GM21723 (cell line): ENCODE measurements around the gene TSPAN17.

Source experiments
- ATAC-seq: cut with Tn5 transposase; IDR thresholded peaks from one replicate; pipeline ENCODE4 v1.9.1; 2021; ENCODE audit warnings: mild to moderate bottlenecking, moderate library complexity; ENCODE audit not compliant: unreplicated experiment

Gene TSPAN17

DNA sequence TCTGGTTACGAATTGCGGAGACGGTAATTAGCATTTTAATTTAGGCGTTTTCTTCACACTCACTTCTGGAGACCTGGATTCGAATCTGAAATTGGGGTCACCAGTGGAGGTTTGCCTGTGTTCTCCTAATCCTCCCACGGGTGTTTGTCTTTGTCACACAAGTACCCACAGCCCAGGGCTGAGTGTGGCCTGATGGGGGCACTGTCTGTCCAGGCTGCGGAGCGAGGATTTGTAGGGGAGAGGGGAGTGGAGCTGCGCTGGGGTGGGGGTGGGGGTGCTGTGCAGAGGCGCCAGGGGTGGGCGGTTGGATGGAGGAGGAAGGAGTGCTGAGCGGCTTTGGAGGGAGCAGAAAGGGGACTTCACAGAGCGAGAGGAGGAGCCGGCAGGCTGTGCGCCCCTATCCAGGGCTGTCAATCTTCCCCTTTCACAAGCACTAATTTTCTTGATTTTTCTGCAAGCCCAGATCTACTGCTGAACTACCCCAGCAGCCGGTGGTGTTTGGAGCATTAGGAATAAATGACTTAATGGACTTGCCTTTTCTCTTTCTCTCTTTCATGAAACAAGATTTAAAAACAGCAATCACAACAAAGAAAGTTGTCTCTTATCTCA is 53.1 kb downstream of the TSPAN17 start:
- no peak for ATAC-seq

DNA sequence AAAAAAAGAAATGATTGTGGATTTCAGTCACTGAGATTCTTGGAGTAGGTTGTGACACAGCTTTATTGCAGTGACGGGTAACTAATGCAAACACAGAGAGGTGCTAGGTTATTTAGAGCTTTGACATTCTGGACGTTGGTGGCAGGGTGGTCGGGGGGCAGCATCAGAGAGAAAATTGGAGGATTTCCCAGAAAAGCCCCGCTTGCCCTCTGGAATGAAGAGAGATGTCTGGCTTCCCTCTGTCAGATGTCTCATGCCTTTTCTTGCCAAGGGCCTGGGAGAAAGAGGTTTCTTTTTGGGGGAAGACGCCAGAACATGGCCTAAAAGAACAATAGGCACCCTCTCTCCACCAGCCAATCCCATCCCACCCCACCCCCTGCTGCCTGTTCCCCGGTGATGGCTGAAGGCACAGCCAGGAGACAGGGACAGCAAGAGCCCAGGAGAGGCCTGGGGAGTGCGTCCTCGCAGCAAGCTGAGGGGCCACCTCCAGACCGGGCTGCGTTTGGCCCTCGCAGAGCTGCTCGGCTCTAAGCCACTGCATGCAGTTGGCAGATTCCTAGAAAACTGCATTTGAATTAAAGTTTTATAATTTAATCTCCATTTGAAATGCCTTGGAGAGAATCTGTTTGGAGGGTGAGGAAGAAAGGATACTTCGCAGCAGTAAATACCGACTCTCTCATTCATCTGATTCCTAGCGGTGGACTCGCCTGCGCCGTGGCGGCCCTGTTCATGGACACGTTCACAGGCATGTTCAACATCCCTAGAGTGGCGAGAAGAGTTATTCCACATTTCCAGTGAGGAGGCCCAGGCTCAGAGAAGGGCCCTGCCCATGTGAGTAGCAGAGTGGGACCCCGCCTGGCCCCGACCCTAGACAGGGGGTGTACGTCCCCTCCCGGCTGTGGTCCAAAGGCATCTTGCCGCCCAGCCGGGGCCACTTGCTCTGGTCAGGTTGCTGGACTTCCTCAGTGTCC is 55.7 kb downstream of the TSPAN17 start:
- ATAC-seq = no peak

DNA sequence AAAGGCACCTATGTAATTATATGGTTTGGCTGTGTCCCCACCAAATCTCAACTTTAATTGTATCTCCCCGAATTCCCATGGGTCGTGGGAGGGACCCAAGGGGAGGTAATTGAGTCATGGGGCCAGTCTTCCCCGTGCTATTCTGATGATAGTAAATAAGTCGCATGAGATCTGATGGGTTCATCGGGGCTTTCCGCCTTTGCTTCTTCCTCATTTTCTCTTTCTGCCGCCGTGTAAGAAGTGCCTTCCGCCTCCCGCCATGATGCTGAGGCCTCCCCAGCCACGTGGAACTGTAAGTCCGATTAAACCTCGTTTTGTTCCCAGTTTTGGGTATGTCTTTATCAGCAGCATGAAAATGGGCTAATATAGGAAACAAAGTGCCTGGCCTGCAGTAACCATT is 56.6 kb downstream of the TSPAN17 start:
- no peak for ATAC-seq

DNA sequence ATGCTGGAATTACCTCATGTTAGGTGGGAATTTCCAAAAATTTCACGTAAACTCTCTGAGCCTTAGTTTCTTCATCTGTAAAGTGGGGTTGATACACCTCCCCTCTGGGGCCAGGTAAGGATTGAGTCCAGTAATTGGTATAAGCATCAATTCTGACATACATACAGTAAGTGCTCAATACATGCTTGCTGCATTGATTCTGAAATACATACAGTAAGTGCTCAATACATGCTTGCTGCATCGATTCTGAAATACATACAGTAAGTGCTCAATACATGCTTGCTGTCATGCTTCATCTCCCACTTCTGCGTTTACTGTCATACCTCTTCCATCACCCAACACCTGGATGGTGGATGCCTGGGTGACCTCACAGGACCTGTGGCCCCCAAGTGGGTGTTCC is 57.1 kb downstream of the TSPAN17 start:
- no peak for ATAC-seq

DNA sequence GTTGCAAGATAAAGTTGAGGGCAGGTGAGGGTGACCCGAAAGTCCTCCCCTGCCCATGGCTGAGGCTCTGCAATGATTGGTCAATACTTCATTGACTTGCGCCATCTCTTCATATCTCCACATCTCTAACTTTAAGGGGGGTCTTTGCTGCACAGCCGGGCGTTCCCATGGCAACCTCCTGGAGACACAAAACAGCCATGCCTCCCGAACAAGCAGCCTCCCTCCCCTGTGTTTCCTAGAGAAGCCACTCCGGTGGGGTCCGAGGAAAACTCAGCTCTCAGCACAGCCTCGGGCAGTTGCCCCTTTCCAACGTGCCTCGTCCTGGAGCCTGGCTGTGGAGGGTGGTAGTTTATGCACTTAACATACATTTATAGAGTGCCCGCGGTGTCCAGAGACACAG is 57.5 kb downstream of the TSPAN17 start:
- no peak for ATAC-seq
